Psoas muscle (tissue), 8 donors: Measurements from ENCODE around the gene LRRC40. TPM values are rescaled to one million over a fixed set of nuclear protein-coding genes. Genes with fewer than 3 reads are reported as not detected.

Experiments
- ATAC-seq, 4 donors: fragments of 200-7000 bp; cut with Tn5 transposase; one replicate each; pipeline ENCODE4 v1.9.1; 2020; ENCODE audit warnings: moderate library complexity in 3 of 4, mild to moderate bottlenecking in 2 of 4
- DNase-seq, 2 donors: peaks; one replicate each; pipeline ENCODE4 v3.0.0-alpha.2; 2020
- H3K27ac ChIP-seq: fragments of 200-600 bp; one replicate; pipeline ENCODE4 v1.8.0; 2022
- H3K27me3 ChIP-seq, 3 donors: fragments of 200-600 bp in 1 of 3; one replicate each; pipeline versions ENCODE4 v1.6.1 to v1.8.0; 2013 to 2022; ENCODE audit warnings: low read length in 2 of 3, mild to moderate bottlenecking in 2 of 3, moderate library complexity in 1 of 3; ENCODE audit not compliant: insufficient read depth in 3 of 3
- H3K36me3 ChIP-seq, 2 donors: fragments of 200-600 bp in 1 of 2; one replicate each; pipeline versions ENCODE4 v1.6.1 to v1.8.0; 2013 to 2022; ENCODE audit warnings: low read depth in 1 of 2, mild to moderate bottlenecking in 1 of 2, moderate library complexity in 1 of 2; ENCODE audit not compliant: insufficient read depth in 1 of 2
- H3K4me1 ChIP-seq: fragments of 200-600 bp; one replicate; pipeline ENCODE4 v1.8.0; 2022
- H3K4me3 ChIP-seq: fragments of 200-600 bp; one replicate; pipeline ENCODE4 v1.8.0; 2022; ENCODE audit warnings: mild to moderate bottlenecking
- H3K9me3 ChIP-seq: fragments of 200-600 bp; one replicate; pipeline ENCODE4 v1.8.0; 2022
- WGBS, 3 donors: extraction: QIAGEN DNeasy Blood & Tissue Kit; methylation state at CpG; one replicate each; pipeline versions ENCODE4 v1.1.6 to v1.1.7; 2013; 5-methylcytosine and 5-hydroxymethylcytosine counted together
- intact Hi-C, 2 donors: fragments of 100-400 bp; cut with DNase I; formaldehyde crosslinking; loops; one replicate each; pipeline versions ENCODE4 v1.11.0 to v1.14.2; 2022
- long read RNA-seq, 2 donors: library from polyadenylated mRNA; unstranded; transcript quantifications; one replicate each; pipeline ENCODE4 v2.0.0, GENCODE V29; 2021
- polyA plus RNA-seq, 3 donors: library from polyadenylated mRNA; stranded (reverse); fragments of 200-250 nt; gene quantifications; one replicate each; pipeline ENCODE4 v1.2.3, GENCODE V29; 2013
- total RNA-seq, 4 donors: library from RNA; stranded (reverse); fragmentation: NEBNext Ultra II Directional in 2 of 4; extraction: Animal tissue kit (Norgen Biotek cat#: 25700) in 2 of 4; gene quantifications; one replicate each; pipeline versions ENCODE4 v1.2.1 to v1.2.4, GENCODE V29; 2021 to 2023
- TF ChIP-seq, protein P1 (sequence below): fragments of 200-600 bp; IDR thresholded peaks from one replicate; pipeline ENCODE4 v1.8.0; 2022; ENCODE audit warnings: antibody characterized with exemption
- donor health status: healthy with polysubstance abuse.
- donor health status: DM: no; HTN: no; CAD: no; lungs with moderate emphysema.
- donor health status: Bipolar disorder and iron deficiency.
- donor health status: healthy.
- donor health status: DM: yes; HTN: yes; CAD: no.
- donor health status: DM: no; HTN: no; CAD: no.
- donor health status: DM: no; HTN: no; CAD: no.
- donor health status: DM: yes; HTN: yes; CAD: no.

LRRC40 gene
- 1 to 10 TPM; 5.5 to 8.7 (median 7.3) TPM for total RNA-seq
- polyA plus RNA-seq: 1 to 10 TPM; 6.2 to 9.1 (median 7.0) TPM
- long read RNA-seq, donor 1, transcript LRRC40-201 (15 exons, 2,884 nt): major isoform, 12 of 12 reads
- long read RNA-seq, donor 1, partial matches to known transcripts: 0 of 12 reads
- long read RNA-seq, donor 1, other reads (novel, unspliced or antisense): 0 of 12 reads
- long read RNA-seq, donor 2, transcript LRRC40-201 (15 exons, 2,884 nt): major isoform, 30 of 41 reads
- long read RNA-seq, donor 2, partial matches to known transcripts: 3 of 41 reads
- long read RNA-seq, donor 2, other reads (novel, unspliced or antisense): 8 of 41 reads

DNA sequence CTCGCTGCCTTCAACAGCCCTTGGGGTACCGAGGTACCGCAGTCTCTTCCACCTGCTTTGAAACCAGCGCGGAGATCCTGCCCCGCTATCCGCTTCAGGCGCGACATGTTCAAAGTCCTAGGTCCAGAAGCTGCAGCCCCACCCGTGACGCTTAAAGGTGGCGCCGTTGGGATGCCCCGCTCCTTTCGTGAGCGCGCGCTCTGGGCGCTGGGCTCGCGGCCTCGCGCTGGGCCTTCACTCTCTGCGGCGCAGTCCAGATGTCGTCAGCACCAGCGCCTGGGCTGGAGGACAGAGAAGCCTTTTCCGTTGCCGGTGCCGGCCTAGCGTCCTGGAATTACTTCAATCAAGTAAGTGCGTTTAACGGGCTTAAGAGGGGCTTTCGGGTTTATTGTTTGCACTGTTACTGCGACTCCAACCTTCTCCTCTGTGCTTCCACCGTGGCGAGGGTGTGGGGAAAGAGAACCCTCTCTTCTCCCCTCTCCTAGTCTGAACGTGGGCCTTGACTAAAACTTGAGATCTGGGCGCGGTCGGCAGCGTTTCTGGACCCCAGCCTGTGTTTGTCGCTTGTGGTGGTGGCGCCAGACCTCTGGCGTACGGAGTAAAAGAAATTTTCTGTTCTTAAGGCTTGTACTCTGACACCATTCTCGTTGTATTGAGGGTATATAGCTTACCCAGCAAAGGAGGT, at the start of gene LRRC40:
Gene LRRC40 (minus strand): TSS at position 146 of the 685 bp plus-strand sequence. CDS start 39 bp downstream, at position 107.
- peak within 1 kb of the TSS; percentile 97 for H3K4me3 ChIP-seq
- intact Hi-C loops: loop anchor here in 1 of 2 donors (1.0 to 2.0 kb wide), 3 partner anchors 15 to 876 kb away; partner anchors contain the start of genes SRSF11 and ZRANB2
- H3K27ac ChIP-seq: peak within 1 kb of the TSS; percentile 88
- H3K36me3 ChIP-seq: peaks cover 0 to 21% of the 10 kb centered on the region in 2 donors
- TF ChIP-seq, protein P1, sequence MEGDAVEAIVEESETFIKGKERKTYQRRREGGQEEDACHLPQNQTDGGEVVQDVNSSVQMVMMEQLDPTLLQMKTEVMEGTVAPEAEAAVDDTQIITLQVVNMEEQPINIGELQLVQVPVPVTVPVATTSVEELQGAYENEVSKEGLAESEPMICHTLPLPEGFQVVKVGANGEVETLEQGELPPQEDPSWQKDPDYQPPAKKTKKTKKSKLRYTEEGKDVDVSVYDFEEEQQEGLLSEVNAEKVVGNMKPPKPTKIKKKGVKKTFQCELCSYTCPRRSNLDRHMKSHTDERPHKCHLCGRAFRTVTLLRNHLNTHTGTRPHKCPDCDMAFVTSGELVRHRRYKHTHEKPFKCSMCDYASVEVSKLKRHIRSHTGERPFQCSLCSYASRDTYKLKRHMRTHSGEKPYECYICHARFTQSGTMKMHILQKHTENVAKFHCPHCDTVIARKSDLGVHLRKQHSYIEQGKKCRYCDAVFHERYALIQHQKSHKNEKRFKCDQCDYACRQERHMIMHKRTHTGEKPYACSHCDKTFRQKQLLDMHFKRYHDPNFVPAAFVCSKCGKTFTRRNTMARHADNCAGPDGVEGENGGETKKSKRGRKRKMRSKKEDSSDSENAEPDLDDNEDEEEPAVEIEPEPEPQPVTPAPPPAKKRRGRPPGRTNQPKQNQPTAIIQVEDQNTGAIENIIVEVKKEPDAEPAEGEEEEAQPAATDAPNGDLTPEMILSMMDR: no peak
- H3K27me3 ChIP-seq: no peaks in the 10 kb centered on the region
- peak; percentile 98 for DNase-seq
- ATAC-seq: peak; percentile 98 to 100 (median 100)
- WGBS, 3 donors: 0% methylated on average over 46 to 47 of the region's 47 CpGs
- H3K4me1 ChIP-seq: peaks cover 54% of the 10 kb centered on the region
- no peaks in the 10 kb centered on the region for H3K9me3 ChIP-seq

DNA sequence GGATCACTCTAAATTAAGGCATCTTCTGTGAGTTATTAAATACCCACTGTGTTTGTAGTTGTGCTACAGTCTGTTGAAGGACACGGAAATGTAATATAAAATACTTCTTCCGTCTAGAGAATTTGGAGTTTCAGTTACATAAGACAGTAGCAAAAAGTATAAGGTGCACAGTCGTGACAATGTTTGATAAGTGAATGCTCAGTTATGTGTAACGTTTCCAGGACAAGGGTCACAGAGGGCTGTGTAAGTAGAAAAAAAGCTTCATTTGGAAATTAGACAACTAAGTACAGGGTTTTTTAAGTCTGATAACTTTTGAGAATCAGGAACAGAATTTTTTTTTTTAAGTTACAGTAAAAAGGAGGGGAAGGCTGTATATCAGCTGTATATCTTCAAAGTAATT, 43.4 kb upstream of the LRRC40 start:
- intact Hi-C loops: loop anchor here in 1 of 2 donors (10.0 kb wide), 1 partner anchor 816 kb away; no protein-coding TSS in a partner anchor
- H3K9me3 ChIP-seq: no peaks in the 10 kb centered on the region
- DNase-seq (no peak), ATAC-seq (no peak)
- no peaks in the 10 kb centered on the region for H3K4me1 ChIP-seq
- 77 to 84% (median 82%) methylated on average over 4 of the region's 4 CpGs for WGBS, 3 donors
- no peak overlapping the region for H3K4me3 ChIP-seq
- H3K27ac ChIP-seq: no peak overlapping the region
- peaks cover 4 to 97% of the 10 kb centered on the region in 2 donors for H3K36me3 ChIP-seq
- TF ChIP-seq, protein P1: no peak
- no peaks in the 10 kb centered on the region for H3K27me3 ChIP-seq

DNA sequence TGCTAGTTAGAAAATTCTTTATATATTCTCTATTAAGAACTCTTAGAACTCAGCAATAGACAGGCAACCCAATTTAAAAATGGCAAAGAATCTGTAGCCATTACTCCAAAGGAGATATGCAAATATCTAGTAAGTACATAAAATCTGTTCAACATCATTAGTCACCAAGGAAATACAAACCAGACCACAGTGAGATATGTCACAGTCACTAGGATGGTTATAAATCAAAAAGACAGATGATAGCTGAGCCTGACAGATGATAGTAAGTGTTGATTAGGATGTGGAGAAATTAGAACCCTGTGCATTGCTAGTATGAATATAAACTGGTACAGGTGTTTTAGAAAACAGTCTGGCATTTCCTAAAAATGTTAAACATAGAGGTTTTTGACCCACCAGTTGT, 42.4 kb upstream of the LRRC40 start:
- Histone ChIP-seq H3K36me3 (peaks cover 4 to 99% of the 10 kb centered on the region in 2 donors), H3K4me3 (no peak overlapping the region), H3K4me1 (no peaks in the 10 kb centered on the region), H3K27me3 (no peaks in the 10 kb centered on the region), H3K27ac (no peak overlapping the region), H3K9me3 (no peaks in the 10 kb centered on the region)
- intact Hi-C loops: loop anchor here in 1 of 2 donors (10.0 kb wide), 1 partner anchor 817 kb away; no protein-coding TSS in a partner anchor
- DNase-seq: no peak
- peak in 1 of 4 donors; percentile 27 for ATAC-seq
- TF ChIP-seq, protein P1: no peak

DNA sequence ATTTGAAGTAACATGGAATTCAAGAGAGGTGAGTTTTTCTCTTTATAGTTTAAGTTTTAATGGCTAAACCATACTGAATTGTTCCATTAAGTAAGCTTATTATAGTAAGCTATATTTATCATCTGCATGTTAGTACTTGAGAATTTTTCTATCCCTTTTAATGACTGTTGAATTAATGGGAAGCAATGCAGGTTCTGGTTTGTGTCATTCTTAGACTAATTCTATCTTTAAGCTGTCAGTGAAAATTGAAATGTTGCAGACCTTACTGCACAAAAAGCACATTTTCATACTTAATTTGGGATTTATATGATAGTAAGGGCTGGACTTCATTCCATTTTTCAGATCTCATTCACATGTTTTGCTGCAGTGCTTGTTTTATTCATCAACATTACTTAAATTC, 41.7 kb upstream of the LRRC40 start:
- intact Hi-C loops: loop anchor here in 1 of 2 donors (10.0 kb wide), 1 partner anchor 818 kb away; no protein-coding TSS in a partner anchor
- TF ChIP-seq, protein P1: no peak
- no peak overlapping the region for H3K4me3 ChIP-seq
- H3K27ac ChIP-seq: no peak overlapping the region
- H3K27me3 ChIP-seq: no peaks in the 10 kb centered on the region
- H3K4me1 ChIP-seq: no peaks in the 10 kb centered on the region
- H3K9me3 ChIP-seq: no peaks in the 10 kb centered on the region
- no peak for DNase-seq
- no peak for ATAC-seq
- peaks cover 4 to 100% of the 10 kb centered on the region in 2 donors for H3K36me3 ChIP-seq
